ENCODE measurements around the gene AQP12B.

GRCh38 chr2:240721596-240722180 lies 39.0 kb upstream of the AQP12B start:
- TF ChIP-seq EZH2 (IDR thresholded peaks at IDR 0.05): no peak
- no peak for TF ChIP-seq POLR2AphosphoS5 (IDR thresholded peaks at IDR 0.05; ENCODE audit: borderline replicate concordance, low read depth, low read length)
- no peak for TF ChIP-seq FOXP2 (optimal IDR thresholded peaks at IDR 0.05; ENCODE audit: control extremely low read depth, extremely low read length, insufficient read depth)
